Urothelium cell line (cell line): Measurements from ENCODE around the gene OBSL1.

Source experiments
- DNase-seq: peaks from one replicate; pipeline ENCODE4 v3.0.0; 2011; ENCODE audit warnings: low spot score, mixed read lengths
- FAIRE-seq: peaks from 2 replicates; lab custom pipeline; 2011; peaks lifted over from hg19 to GRCh38; lab: Jason Lieb, UNC

Gene OBSL1

DNA sequence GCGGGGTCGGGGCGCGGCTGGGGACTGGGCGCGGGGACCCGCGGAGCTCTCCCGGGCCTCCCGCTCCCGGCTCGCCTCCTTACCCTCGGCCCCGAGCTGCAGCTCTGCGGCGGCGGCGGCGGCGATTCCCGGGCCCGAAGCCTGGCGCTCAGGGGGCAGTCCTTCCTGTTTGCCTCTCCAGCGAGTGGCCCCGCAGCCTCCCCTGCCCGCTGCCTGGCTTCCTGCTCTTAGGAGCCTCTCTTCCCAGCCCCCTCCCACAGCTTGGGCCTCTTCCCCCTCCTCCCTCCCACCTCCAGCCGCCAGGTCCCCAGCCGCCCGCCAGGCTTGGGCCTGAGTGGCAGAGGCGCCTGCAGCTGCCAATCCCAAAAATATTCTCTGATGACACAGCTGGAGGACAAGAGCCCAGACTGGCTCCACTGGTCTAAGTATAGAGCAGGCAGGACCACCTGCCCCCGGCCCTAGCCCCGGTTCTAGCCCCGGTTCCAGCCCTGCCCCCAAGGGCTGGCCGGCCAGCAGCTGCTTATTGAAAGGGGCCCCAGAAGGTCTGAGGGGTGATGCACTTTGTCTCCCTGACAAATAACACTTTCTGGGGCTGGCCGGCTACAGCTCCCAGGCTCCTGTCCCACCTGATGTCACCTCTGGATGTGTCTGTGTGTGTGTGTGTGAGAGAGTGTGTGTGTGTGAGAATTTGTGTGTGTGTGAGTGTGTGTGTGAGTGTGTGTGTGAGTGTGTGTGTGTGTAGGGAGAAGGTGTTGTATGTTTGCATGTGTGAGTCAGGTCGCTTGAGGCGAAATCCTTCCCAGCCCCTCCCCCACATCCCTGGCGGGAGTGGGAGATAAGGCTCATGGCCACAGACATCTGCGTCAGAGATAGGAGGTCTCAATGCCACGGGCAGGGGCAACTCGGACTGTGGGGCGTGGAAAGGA, at the start of gene OBSL1:
Gene OBSL1, minus strand, starts transcription at position 229 of the 926 bp plus-strand sequence. CDS start 307 bp downstream, outside the sequence.
- FAIRE-seq = peak; percentile 94
- peak; percentile 86 for DNase-seq

DNA sequence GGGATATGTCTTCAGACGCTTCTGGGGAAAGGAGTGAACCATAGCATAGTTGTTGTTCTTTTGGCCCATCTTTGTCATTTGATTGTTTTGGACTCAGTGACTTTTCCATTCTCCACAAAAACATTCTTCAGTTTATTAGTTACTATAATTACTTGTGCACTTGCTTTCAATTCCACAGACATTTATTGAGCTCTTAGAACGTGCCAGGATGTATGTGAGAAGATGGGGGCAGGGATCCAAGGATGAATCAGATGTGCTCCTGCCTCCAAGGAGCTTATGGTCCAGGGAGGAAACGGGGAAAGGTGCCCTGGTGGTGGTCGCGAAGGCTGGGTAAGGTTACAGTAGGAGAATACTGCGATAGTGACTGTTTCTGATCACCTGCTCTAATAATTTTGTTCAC, 49.2 kb upstream of the OBSL1 start:
- no peak for DNase-seq
- FAIRE-seq = no peak

DNA sequence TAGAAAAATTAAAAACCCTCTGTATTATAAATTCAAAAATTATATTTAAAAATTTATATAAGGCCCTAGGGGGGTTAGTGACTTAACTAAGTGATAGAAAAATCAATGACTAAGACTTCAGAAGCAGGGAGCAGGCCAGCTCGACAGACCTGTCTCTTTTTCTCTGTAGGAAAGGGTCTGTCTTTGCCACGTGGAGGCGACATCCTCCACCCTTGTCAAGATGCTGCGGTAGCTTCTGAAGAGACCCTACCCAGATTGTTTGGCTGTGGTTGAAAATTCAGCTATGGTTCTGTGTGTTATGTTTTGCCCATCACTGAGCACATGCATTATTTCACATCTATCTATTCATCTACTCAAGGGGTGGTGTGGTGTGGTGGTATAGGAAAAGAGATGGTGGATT, 47.9 kb upstream of the OBSL1 start:
- no peak for FAIRE-seq
- DNase-seq = no peak

DNA sequence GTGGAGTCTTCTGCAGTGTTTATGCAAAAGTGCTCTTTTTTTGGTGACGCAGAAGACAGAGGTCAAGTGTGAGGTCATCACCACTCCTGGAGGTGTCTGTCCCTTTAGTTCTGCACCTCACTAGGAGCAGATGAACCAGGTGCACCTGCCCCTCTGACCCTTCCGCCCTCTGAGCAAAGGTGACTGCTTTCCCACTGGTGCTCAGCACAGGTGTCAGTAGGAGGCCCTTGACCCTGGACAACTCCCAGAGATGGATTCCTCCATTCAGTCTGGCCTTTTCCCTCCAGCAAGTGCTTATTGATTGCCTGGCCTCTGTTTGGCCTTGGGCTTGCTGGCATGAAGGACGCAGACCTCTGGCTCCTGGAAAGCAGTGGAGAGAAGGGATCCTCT, 47.4 kb upstream of the OBSL1 start:
- FAIRE-seq = no peak
- no peak for DNase-seq

DNA sequence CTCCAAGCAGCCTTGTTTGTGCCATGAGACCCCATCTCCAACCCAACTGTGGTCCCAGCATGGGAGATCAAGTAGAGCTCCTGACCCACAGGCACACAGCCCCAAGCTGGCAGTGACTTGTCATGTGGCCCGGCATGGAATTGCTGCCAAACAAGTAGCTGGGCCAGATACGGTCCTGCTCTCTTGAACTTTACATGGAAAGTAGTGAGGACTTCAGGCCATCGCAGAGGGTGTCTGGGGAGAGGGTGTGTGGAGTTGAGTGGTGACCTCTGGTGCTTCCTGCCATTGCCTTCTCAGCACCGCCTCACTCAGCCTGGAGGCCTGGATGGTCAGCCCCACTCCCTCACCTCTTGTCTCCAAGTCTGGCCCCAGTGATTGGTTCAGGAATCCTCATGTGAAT, 45.2 kb upstream of the OBSL1 start:
- DNase-seq = no peak

DNA sequence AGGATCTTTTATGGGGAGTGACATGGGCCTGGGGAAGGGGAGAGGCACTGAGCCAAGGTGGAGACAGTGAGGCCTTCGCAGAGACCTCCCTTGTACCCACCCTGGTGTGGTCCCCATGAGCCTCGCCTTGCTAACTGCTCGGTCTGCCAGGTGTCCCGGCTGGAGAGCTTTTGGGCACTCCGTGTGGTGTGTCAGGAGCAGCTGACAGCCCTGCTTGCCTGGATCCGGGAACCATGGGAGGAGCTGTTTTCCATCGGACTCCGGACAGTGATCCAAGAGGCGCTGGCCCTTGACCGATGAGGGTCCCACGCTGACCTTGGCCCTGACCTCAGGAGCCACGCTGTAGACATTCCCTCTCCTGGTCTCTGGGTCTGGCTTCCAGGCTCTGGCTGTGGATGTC, 44.6 kb upstream of the OBSL1 start:
- no peak for FAIRE-seq
- no peak for DNase-seq

More for the DNA sequence above, 45.2 kb upstream of the OBSL1 start:
- FAIRE-seq = no peak

DNA sequence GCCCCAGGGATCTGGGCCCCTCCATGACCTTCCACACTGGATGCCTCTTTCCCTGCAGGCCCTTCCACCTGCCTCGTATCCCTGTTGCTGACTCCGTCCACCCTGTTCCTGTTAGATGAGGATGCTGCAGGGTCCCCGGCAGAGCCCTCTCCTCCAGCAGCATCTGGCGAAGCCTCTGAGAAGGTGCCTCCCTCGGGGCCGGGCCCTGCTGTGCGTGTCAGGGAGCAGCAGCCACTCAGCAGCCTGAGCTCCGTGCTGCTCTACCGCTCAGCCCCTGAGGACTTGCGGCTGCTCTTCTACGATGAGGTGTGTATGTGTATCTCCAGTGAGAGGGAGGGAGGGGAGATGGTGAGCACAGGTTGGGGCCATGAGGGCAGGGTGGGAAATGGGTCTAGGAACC, 43.7 kb upstream of the OBSL1 start:
- DNase-seq = no peak
- no peak for FAIRE-seq

DNA sequence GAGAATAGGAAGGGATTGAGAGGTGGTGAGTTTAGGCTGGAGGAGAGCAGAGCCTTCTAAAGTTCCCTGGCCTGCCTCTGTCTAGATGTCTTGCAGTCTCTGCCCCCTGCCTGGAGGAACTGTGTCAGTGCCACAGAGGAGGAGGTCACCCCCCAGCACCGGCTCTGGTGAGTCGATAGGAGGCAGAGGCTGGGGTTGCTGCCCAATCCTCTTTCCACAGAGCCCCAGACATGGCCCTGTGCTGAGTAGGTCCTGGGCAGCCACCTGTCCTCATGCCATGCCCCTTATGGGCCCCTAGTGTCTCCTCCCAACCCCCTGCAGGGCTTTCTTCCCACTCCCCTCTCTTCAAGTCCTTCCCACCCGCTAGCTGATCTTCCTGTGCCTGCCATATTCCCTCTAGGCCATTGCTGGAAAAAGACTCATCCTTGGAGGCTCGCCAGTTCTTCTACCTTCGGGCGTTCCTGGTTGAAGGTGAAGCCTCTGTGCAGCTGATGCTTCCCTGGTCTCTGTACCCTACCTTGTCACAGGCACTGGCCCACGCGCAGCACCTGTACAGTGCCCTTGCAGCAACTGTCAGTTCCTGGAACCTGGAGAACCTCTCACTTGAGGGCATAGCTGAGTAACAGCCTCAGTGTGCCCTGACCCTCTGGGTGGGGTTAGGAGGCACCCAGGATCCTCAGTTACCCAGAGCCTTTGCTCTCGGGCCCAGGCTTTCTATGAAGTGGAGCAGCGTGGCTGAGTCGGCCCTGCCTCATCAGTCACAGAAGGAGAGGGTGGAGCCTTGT, 42.9 kb upstream of the OBSL1 start:
- FAIRE-seq (no peak), DNase-seq (no peak)

DNA sequence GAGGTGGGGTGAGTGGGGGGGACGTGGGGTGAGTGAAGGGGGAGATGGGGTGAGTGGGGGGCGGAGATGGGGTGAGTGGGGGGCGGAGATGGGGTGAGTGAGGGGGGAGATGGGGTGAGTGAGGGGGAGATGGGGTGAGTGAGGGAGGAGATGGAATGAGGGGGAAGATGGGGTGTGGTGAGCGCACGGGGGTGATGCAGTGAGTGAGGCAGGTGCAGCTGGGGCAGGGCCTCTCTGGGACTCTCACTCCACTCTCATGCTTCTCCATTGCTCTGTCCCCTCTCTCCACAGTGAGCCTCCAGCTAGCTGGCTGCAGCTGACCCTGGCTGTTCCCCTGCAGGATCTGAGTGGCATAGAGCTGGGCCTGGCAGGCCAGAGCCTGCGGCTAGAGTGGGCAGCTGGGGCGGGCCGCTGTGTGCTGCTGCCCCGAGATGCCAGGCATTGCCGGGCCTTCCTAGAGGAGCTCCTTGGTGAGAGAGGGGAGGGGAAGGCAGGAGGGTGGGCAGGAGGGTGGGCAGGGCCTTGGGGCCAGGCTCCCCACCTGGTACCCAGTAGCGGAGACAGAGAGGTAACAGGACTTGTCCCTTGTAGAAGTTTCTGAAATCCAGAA, 42.2 kb upstream of the OBSL1 start:
- FAIRE-seq = no peak

DNA sequence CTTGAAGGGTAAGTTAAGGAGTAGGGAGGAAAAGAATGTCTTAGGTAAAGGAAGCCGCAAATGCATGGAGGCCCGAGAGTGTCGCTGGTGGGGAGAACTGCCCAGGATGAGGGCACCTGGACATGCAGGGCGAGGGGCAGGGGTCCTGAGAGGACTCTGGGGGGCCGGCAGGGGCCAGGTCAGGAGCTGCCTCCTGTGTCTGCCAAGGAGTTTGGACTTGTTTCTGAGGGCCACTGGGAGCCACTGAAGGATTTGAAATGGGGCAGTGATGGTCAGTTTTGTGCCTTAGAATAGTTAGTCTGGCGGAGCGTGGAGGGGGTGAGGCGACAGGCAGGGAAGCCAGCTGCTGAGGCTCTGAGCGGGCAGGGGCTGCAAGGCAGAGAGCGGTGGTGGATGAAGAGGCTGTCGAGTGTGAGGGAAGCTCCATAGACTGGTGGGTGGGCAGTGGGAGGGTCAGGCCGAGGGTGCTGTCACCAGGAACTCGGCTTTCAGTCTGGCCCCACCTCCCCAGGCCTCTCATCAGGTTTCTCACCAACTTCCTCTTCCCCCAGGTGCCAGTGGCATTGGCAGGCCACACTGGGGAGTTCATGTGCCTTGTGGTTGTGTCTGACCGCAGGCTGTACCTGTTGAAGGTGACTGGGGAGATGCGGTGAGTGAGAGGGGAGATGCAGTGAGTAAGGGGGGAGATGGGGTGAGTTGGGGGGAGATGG, 41.4 kb upstream of the OBSL1 start:
- DNase-seq = no peak
- FAIRE-seq = no peak

More for the DNA sequence above, 42.2 kb upstream of the OBSL1 start:
- DNase-seq = no peak

DNA sequence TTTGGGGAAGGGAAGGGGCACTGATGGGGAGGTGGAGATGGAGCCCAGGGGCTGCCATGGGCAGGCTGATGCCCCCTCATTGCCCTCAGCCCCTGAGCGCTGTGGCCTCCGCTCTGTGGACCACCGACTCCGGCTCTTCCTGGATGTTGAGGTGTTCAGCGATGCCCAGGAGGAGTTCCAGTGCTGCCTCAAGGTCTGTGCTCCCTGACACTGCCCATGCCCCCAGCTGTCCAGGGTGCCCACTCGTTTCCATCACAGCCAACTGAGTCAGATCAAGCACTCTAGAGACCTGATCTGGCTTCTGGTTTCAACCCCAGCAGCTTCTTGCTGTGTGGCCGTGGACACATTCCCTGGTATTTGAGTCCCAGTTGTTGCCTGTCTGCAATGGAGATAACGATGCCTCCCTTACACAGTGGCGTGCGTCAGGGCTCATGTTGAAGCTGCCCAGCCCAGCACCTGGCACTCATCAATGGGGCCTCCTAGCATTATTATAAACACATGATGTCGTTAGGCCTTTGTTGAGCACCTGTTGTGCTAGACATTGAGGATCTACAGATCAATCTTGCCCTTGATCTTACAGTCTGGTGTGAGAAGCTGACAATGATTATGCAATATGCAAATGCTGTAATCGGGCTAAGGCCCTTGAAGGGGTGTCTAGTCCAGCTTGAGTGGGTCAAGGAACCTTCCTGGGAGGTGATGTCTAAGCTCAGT, 40.7 kb upstream of the OBSL1 start:
- DNase-seq = no peak
- peak; percentile 5 for FAIRE-seq

DNA sequence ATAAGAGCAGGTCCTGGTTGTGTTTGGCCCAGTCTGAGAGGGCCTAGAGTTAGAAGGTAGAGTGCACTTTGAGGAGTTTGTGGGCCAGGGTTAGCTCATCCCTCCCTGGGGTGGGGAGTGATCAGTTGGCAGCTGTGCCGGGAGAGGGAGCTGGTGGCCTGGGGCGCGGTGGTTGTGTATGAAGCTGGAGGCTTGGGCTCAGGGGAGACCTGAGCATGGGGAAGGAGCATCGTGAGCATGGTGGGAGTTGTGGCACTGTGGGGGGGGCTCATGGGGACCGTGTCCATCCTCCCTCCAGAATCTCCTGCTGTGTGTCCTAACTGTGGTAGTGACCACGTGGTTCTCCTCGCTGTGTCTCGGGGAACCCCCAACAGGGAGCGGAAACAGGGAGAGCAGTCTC, 40.0 kb upstream of the OBSL1 start:
- FAIRE-seq (no peak), DNase-seq (no peak)

DNA sequence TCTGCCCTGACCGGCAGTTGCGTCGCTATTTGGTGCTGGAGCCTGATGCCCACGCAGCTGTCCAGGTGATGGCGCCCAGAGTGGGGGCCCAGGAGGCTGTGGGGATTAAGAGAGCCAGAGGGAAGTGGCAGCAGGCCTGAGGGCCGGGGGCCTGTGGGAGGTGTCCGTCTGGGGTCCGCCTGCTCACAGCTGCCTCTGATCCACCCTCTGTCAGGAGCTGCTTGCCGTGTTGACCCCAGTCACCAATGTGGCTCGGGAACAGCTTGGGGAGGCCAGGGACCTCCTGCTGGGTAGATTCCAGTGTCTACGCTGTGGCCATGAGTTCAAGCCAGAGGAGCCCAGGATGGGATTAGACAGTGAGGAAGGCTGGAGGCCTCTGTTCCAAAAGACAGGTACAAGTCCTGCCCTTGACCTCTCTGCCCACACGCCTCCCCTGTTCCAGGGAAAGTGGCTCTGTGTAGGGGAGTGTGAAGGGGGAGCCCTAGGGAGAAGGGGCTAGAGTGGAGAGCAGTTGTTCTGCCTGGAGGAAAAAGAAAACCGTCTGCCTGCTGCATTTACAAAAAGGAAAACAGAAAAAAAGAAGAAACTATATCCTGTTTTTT, 37.9 kb upstream of the OBSL1 start:
- DNase-seq = no peak
- no peak for FAIRE-seq

DNA sequence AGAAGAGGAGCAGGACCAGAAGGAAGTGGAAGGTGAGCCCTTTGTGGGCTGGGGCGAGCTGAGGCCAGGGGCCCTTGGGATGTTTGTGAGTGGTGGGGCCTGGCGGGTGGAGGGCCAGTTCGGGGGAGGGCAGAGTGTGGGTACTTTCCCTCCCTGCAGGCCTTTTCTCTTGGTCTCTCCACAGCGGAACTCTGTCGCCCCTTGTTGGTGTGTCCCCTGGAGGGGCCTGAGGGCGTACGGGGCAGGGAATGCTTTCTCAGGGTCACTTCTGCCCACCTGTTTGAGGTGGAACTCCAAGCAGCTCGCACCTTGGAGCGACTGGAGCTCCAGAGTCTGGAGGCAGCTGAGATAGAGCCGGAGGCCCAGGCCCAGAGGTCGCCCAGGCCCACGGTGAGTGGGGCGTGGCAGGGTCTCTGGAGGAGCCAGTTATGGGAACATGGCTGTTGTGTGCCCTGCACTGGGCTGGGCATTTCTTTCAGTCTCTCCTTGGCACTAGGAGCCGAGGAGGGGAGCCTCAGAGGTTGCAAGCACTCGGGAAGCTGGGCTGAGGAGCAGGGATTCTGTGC, 37.1 kb upstream of the OBSL1 start:
- FAIRE-seq = no peak
- no peak for DNase-seq

DNA sequence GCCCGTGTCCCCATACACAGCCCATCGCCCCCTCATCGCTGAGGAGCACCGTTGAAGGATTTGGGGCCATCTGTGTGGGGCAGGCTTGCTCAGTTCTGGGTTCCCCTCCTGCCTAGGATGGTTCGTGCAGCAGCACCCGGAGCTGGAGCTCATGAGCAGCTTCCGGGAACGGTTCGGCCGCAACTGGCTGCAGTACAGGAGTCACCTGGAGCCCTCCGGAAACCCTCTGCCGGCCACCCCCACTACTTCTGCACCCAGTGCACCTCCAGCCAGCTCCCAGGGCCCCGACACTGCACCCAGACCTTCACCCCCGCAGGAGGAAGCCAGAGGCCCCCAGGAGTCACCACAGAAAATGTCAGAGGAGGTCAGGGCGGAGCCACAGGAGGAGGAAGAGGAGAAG, 36.6 kb upstream of the OBSL1 start:
- FAIRE-seq = no peak

DNA sequence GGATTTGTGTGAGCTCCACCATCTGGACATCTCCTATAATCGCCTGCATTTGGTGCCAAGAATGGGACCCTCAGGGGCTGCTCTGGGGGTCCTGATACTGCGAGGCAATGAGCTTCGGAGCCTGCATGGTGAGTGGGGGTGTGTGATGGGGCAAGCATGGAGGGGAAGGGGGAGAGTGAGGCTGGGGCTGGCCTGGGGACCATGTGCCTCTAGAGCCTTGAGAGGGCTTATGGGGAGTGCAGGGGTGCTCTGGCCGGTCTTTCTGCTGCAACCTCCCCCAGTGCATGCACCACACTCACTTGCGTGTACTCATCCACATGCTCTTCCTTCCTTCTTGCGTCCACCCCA, 34.2 kb upstream of the OBSL1 start:
- FAIRE-seq (no peak), DNase-seq (no peak)

More for the DNA sequence above, 36.6 kb upstream of the OBSL1 start:
- DNase-seq = no peak

DNA sequence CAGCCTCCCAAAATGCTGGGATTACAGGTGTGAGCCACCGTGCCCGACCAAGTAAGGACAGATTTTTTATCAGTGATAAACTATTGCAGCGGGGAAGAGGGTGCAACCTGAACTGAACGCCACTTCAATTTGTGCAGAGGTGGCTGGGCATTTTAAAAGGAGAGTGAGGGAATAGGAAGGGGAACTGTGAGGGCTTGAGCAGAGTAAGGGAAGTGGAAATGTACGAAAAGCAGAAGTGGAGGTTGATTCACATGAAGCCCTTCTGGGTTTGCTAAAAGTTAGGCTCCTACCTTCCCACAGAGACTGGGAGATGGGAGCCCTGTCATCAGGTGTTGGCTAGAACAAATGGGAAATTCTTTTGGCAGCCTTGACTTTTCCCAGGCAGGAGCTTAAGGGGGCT, 32.4 kb upstream of the OBSL1 start:
- DNase-seq = no peak
- no peak for FAIRE-seq

DNA sequence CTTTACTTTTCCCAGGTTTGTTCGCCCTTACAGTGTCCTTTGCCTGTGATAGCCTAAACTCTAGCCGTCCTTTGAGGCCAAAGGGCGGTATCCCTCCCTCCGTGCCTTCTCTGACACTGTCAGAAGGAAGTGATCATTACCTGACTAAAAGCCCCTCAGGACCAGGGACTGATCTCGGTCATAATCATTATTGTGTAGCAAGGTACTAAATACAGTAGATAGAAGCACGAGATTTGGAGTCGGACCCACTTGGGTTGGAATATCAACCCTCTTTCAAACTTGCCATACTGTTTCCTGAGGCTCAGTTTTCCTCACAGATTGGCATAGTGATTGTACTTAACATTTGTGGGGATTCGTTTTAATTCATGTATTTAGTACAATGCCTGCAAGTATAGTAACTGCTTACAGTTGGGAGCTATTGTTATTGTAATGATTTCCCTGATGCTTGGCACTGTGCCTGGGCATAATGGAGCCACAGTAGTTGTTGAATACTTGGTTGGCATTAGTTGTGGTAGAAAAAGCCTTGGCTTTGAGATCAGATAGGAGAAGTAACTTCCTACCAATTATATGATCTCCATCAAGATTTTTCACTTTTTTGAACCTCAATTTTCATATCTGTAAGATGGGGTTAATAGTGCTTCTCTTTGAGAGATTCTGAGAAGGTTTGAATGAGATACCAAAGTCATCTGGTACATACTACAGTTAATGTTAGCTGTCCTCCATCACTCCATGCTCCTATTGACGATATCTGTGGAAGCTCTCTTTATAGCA, 27.2 kb upstream of the OBSL1 start:
- no peak for DNase-seq

More for the DNA sequence above, 27.2 kb upstream of the OBSL1 start:
- no peak for FAIRE-seq
